Right hindlimb (tissue), 1 donor: ENCODE results near the gene DGKE.

Experiments used
- DNase-seq: peaks from one replicate; pipeline ENCODE4 v3.0.0-alpha.2; 2018

The DGKE gene

GRCh38 chr17:56892333-56892732 is 58.4 kb downstream of the DGKE start:
- DNase-seq = no peak

- no peak for DNase-seq
Observed at GRCh38 chr17:56893503-56893902, 59.6 kb downstream of the DGKE start.

GRCh38 chr17:56894859-56895455 is 61.0 kb downstream of the DGKE start:
- no peak for DNase-seq

- DNase-seq = no peak
Observed at GRCh38 chr17:56896217-56896967, 62.4 kb downstream of the DGKE start.

- no peak for DNase-seq
Observed at GRCh38 chr17:56896968-56897359, 63.0 kb downstream of the DGKE start.

GRCh38 chr17:56897646-56898424 is 63.9 kb downstream of the DGKE start:
- no peak for DNase-seq

GRCh38 chr17:56898874-56899273 is 64.9 kb downstream of the DGKE start:
- DNase-seq = no peak

GRCh38 chr17:56899403-56899802 is 65.5 kb downstream of the DGKE start:
- DNase-seq = no peak

- no peak for DNase-seq
Observed at GRCh38 chr17:56902348-56902747, 68.4 kb downstream of the DGKE start.

GRCh38 chr17:56903560-56903959 is 69.6 kb downstream of the DGKE start:
- DNase-seq = no peak

- no peak for DNase-seq
Observed at GRCh38 chr17:56908001-56908542, 74.1 kb downstream of the DGKE start.

GRCh38 chr17:56909742-56910508 is 76.0 kb downstream of the DGKE start:
- DNase-seq = no peak

GRCh38 chr17:56910509-56911235 is 76.7 kb downstream of the DGKE start:
- DNase-seq = no peak

- DNase-seq = no peak
Observed at GRCh38 chr17:56912105-56912999, 78.4 kb downstream of the DGKE start.

- no peak for DNase-seq
Observed at GRCh38 chr17:56913000-56913311, 79.0 kb downstream of the DGKE start.

GRCh38 chr17:56913353-56913866 is 79.5 kb downstream of the DGKE start:
- no peak for DNase-seq

- peak; percentile 93 for DNase-seq
Observed at GRCh38 chr17:56913867-56914580, 80.1 kb downstream of the DGKE start, which contains the start of gene TRIM25. Gene TRIM25 (minus strand): TSS chr17:56914049. CDS start chr17:56913988, 61 bp downstream.

GRCh38 chr17:56914581-56915273 is 80.8 kb downstream of the DGKE start:
- DNase-seq = no peak

GRCh38 chr17:56917559-56918296 is 83.8 kb downstream of the DGKE start:
- DNase-seq = no peak
